ENCODE measurements around the gene TXNRD1.

DNA sequence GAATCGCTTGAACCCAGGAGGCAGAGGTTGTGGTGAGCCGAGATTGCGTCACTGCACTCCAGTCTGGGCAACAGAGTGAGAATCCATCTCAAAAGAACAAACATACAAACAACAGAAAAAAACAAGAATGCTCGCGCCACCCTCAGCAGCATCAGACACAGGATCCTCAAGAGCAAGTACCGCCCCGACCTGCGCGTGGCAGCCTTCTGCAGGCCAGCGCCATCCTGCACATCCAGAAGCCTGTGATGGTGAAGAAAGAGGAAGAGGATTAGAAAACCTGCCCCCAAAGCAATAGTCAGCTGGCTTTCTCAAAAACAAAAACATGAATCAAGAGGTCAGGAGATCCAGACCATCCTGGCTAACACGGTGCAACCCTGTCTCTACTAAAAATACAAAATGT is 57.9 kb downstream of the TXNRD1 start:
- TF ChIP-seq CTCF (IDR thresholded peaks at IDR 0.05) (no peak), POLR2A (IDR thresholded peaks at IDR 0.05) (no peak)

Data from lower leg skin (tissue), 3 donors.